ENCODE data around the gene FLOT1.

DNA sequence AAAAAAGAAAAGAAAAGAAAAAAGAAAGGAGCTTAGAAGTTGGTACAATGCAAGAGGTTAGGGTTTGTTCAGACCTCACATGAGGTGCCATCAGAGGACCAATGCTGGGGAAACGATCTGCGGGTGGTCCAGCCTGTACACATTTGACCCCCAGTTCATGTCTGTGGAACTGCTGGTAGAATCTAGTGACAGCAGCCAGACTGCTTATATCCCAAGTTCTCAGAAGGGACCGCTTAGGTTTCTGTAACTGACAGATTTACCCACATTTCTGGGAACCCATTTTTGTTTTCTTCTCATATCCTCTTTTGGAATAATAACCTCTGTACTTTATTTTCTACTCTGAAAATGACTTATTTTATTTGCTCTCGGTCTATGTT lies 60.7 kb downstream of the FLOT1 start:
- TF ChIP-seq SIN3A (IDR thresholded peaks at IDR 0.05; ENCODE audit: borderline replicate concordance, insufficient read depth, low read depth, low read length) (no peak), CTCF (IDR thresholded peaks at IDR 0.05) (no peak)

All from Panc1 (cell line).